Endothelial cell of umbilical vein (primary cell): ENCODE measurements around the gene SPECC1L. TPM values are rescaled to one million over a fixed set of nuclear protein-coding genes. Genes with fewer than 3 reads are reported as not detected.

Experiments
- BruUV-seq: library from RNA; stranded (reverse); fragments of 400-500 nt; replicated peaks from 2 replicates; lab custom pipeline; 2021; lab: Mats Ljungman, UMichigan
- CTCF ChIA-PET: fragments of 300-600, 350-600 bp; sonication (Branson Sonifier 250); formaldehyde crosslinking; loops from one replicate; lab custom pipeline; 2021; ENCODE audit warnings: antibody characterized with exemption, inconsistent platforms; lab: Charles Lee
- POLR2A ChIA-PET: fragments of 300-600, 350-600 bp; sonication (Branson Sonifier 250); formaldehyde crosslinking; loops from one replicate; lab custom pipeline; 2021; ENCODE audit warnings: antibody characterized with exemption, inconsistent platforms; lab: Charles Lee
- DNase-seq: peaks from one replicate; pipeline ENCODE4 v3.0.0-alpha.2; 2011; ENCODE audit warnings: low read depth, low spot score
- FAIRE-seq: peaks from 2 replicates; lab custom pipeline; 2011; peaks lifted over from hg19 to GRCh38; lab: Jason Lieb, UNC
- H2AFZ ChIP-seq: 2 replicates; pipeline ENCODE4 v1.6.0; 2012; ENCODE audit warnings: low read depth, low read length, control low read depth, inconsistent platforms
- H3K27ac ChIP-seq: 2 replicates; pipeline ENCODE4 v1.5.1; 2011; ENCODE audit warnings: low read depth, mild to moderate bottlenecking, control low read depth, low read length, moderate library complexity; ENCODE audit not compliant: insufficient read depth
- H3K27me3 ChIP-seq, 2 experiments: 2 replicates each; pipeline versions ENCODE4 v1.6.0 to v1.6.1; 2011; ENCODE audit warnings: low read length in 2 of 2, mixed read lengths in 1 of 2; ENCODE audit not compliant: control insufficient read depth in 2 of 2, insufficient read depth in 2 of 2
- H3K36me3 ChIP-seq, 2 experiments: 2 replicates in 1 of 2; 3 replicates in 1 of 2; pipeline ENCODE4 v1.5.1; 2011; ENCODE audit warnings: low read length in 2 of 2, mild to moderate bottlenecking in 1 of 2, moderate library complexity in 1 of 2; ENCODE audit not compliant: control insufficient read depth in 2 of 2, insufficient read depth in 2 of 2; ENCODE audit errors: extremely low read depth in 1 of 2
- H3K4me1 ChIP-seq: 3 replicates; pipeline ENCODE4 v1.5.1; 2011; ENCODE audit warnings: mild to moderate bottlenecking, low read length; ENCODE audit not compliant: control insufficient read depth, insufficient read depth; ENCODE audit errors: extremely low read depth
- H3K4me2 ChIP-seq: 2 replicates; pipeline ENCODE4 v1.6.1; 2011; ENCODE audit warnings: low read length, control low read depth, mixed read lengths; ENCODE audit not compliant: insufficient read depth
- H3K4me3 ChIP-seq, 3 experiments: fragments of 200-600 bp in 1 of 3; sonication (generic), shearing (Covaris generic) in 1 of 3; replicated peaks in 1 of 3; 2 replicates each; pipeline ENCODE4 v1.5.1; 2011 to 2016; ENCODE audit warnings: control low read depth in 3 of 3, low read length in 3 of 3, mild to moderate bottlenecking in 2 of 3, inconsistent platforms in 1 of 3, low read depth in 1 of 3, moderate library complexity in 1 of 3; ENCODE audit not compliant: insufficient read depth in 1 of 3
- H3K79me2 ChIP-seq: 2 replicates; pipeline ENCODE4 v1.6.0; 2012; ENCODE audit warnings: low read length, inconsistent platforms; ENCODE audit not compliant: control insufficient read depth, insufficient read depth
- H3K9ac ChIP-seq: replicated peaks from 2 replicates; pipeline ENCODE3; 2011; ENCODE audit warnings: low read length, control low read depth; ENCODE audit not compliant: insufficient read depth; ENCODE audit errors: extremely low read depth
- H3K9me1 ChIP-seq: replicated peaks from 3 replicates; pipeline ENCODE4 v1.6.0; 2011; ENCODE audit warnings: mild to moderate bottlenecking, low read length; ENCODE audit not compliant: control insufficient read depth, insufficient read depth; ENCODE audit errors: extremely low read depth
- H3K9me3 ChIP-seq: replicated peaks from 2 replicates; pipeline ENCODE4 v1.5.1; 2012; ENCODE audit warnings: low read length, inconsistent platforms; ENCODE audit not compliant: control insufficient read depth, insufficient read depth
- H4K20me1 ChIP-seq: replicated peaks from 2 replicates; pipeline ENCODE3; 2011; ENCODE audit warnings: mild to moderate bottlenecking, low read length; ENCODE audit not compliant: control insufficient read depth, insufficient read depth; ENCODE audit errors: extremely low read depth
- EZH2 ChIP-seq: IDR thresholded peaks from 2 replicates; pipeline ENCODE4 v1.6.1; 2012; ENCODE audit warnings: borderline replicate concordance, low read depth, mild to moderate bottlenecking, moderate library complexity, low read length, inconsistent platforms; ENCODE audit not compliant: severe bottlenecking
- FOS ChIP-seq: IDR thresholded peaks from 2 replicates; pipeline ENCODE4 v1.6.1; 2011; ENCODE audit warnings: mild to moderate bottlenecking, low read length, moderate library complexity, borderline replicate concordance; ENCODE audit not compliant: insufficient read depth
- GATA2 ChIP-seq: IDR thresholded peaks from 2 replicates; pipeline ENCODE4 v1.7.0; 2011; ENCODE audit warnings: low read depth, mild to moderate bottlenecking, moderate library complexity, mixed read lengths, low read length; ENCODE audit not compliant: insufficient read length, insufficient read depth
- JUN ChIP-seq: IDR thresholded peaks from 2 replicates; pipeline ENCODE4 v1.6.1; 2011; ENCODE audit warnings: borderline replicate concordance, low read depth; ENCODE audit not compliant: insufficient read length, insufficient read depth
- POLR2A ChIP-seq: IDR thresholded peaks from 2 replicates; pipeline ENCODE4 v1.6.1; 2012; ENCODE audit warnings: low read depth, mild to moderate bottlenecking, control low read depth, low read length
- POLR2AphosphoS5 ChIP-seq: IDR thresholded peaks from 2 replicates; pipeline ENCODE4 v1.6.1; 2012; ENCODE audit warnings: low read depth, mild to moderate bottlenecking, control low read depth, low read length, moderate library complexity; ENCODE audit not compliant: insufficient read depth
- dilution Hi-C: fragments of 300-500 bp; cut with MboI; formaldehyde crosslinking; loops from one replicate; pipeline ENCODE4 v1.15.0; 2019; ENCODE audit warnings: low sequenced_read_pairs; ENCODE audit not compliant: extremely low pct_ligation_motif_present
- intact Hi-C: fragments of 100-400 bp; cut with micrococcal nuclease; formaldehyde crosslinking; loops from one replicate; pipeline ENCODE4 v1.10.0; 2022
- polyA plus RNA-seq, 4 experiments: library from polyadenylated mRNA; depleted of rRNA in 3 of 4; stranded (reverse) in 3 of 4; unstranded in 1 of 4; fragments of >200 nt; gene quantifications; 2 replicates each; pipeline versions ENCODE4 v1.2.1 to v1.2.3, GENCODE V29; 2011 to 2012; ENCODE audit warnings: missing spikeins in 1 of 4
- total RNA-seq: library from RNA; stranded (reverse); gene quantifications from 2 replicates; pipeline ENCODE4 v1.2.3, GENCODE V29; 2021
- TF ChIP-seq, protein P1 (sequence below): IDR thresholded peaks from 2 replicates; pipeline ENCODE4 v1.6.1; 2011; ENCODE audit not compliant: insufficient read depth, insufficient read length

Gene SPECC1L
- total and polyA plus RNA-seq, 2 donors (not counting 3 experiments of a cell fraction or from before 2014, with no cell fraction given) = 22.8 to 79.3 TPM

DNA sequence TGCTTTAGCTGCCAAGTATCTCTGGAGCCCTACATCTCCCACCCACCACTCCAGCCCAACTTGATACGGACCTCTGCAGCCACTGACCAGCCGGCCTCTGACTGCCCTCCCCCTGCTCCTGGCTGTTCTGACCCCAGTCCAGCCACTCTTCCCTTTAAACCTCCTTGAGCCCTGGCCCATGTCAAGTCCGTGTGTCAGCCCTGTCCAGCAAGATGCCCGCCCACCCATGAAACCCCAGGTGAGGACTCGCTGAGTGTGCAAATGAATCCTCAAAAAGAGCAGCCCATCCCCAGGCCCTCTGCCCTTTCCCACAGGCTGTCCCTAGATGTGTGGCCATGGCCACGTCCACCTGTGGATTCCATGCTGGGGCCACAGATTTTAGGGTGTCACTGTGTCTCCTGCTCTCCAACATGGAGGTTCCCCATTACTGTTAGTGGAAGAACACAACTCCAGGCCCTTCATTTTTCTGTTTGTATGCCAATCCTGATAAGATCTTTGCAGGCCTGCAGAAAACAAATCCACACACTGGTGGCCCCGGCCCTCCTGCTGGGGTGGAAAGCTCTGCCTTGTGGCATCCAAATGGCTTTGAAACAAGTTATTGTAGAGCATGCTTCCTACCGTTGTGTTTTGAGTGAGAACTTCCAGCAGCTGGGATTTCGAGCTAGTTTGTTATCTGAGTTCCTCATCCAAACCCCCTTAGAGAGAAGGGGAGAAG lies 134.1 kb downstream of the SPECC1L start:
- H3K27ac ChIP-seq = no peak overlapping the region
- no peak overlapping the region for H3K4me3 ChIP-seq
- DNase-seq = no peak
- peaks cover 13% of the 10 kb centered on the region for H3K79me2 ChIP-seq
- H3K9ac ChIP-seq = no peak overlapping the region
- H4K20me1 ChIP-seq = no peaks in the 10 kb centered on the region
- no peaks in the 10 kb centered on the region for H3K9me3 ChIP-seq
- ChIA-PET POLR2A (no interaction called here), CTCF (interaction anchor here (1.8 kb wide), 1 partner anchor 123 kb away, joined by 4 read pairs; no protein-coding TSS in a partner anchor)
- intact Hi-C loops (loop anchor here (5.0 kb wide), 3 partner anchors 32 to 77 kb away; no protein-coding TSS in a partner anchor), dilution Hi-C loops (no loop called here)
- peaks cover 67% of the 10 kb centered on the region for H3K4me1 ChIP-seq
- H2AFZ ChIP-seq = no peak overlapping the region
- FAIRE-seq = no peak
- H3K9me1 ChIP-seq = no peaks in the 10 kb centered on the region
- H3K27me3 ChIP-seq = no peaks in the 10 kb centered on the region
- H3K36me3 ChIP-seq = no peaks in the 10 kb centered on the region
- H3K4me2 ChIP-seq = no peak overlapping the region
- no TSS peak for BruUV-seq
- TF ChIP-seq POLR2AphosphoS5 (no peak), GATA2 (no peak), FOS (no peak), EZH2 (no peak), JUN (no peak), POLR2A (no peak)
- TF ChIP-seq, protein P1, sequence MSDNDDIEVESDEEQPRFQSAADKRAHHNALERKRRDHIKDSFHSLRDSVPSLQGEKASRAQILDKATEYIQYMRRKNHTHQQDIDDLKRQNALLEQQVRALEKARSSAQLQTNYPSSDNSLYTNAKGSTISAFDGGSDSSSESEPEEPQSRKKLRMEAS = no peak
